B cell (primary cell): ENCODE measurements around the gene LHX2. TPM values are rescaled to one million over a fixed set of nuclear protein-coding genes. Genes with fewer than 3 reads are reported as not detected.

ENCODE experiments used
- ATAC-seq: fragments of 200-7000 bp; cut with Tn5 transposase; one replicate; pipeline ENCODE4 v1.10.0; 2021; ENCODE audit warnings: low read depth, mild to moderate bottlenecking, moderate number of reproducible peaks, moderate library complexity
- CTCF ChIA-PET: fragments of 350-600 bp; sonication (Branson Sonifier 250); formaldehyde crosslinking; loops from one replicate; lab custom pipeline; 2021; ENCODE audit warnings: antibody characterized with exemption, inconsistent platforms; lab: Charles Lee
- POLR2A ChIA-PET: fragments of 350-600 bp; sonication (Branson Sonifier 250); formaldehyde crosslinking; loops from one replicate; lab custom pipeline; 2021; ENCODE audit warnings: antibody characterized with exemption; lab: Charles Lee
- DNase-seq: peaks from one replicate; pipeline ENCODE4 v3.0.0; 2013
- H2AFZ ChIP-seq: 2 replicates; pipeline ENCODE4 v1.6.1; 2012; ENCODE audit warnings: mild to moderate bottlenecking, low read depth, low read length; ENCODE audit not compliant: insufficient read depth, poor library complexity, severe bottlenecking
- H3K27ac ChIP-seq, 2 donors: 1 replicate in 1 of 2; 2 replicates in 1 of 2; pipeline ENCODE4 v1.5.1; 2012 to 2013; ENCODE audit warnings: low read length in 2 of 2, mild to moderate bottlenecking in 2 of 2, moderate library complexity in 1 of 2
- H3K27me3 ChIP-seq, 4 experiments: fragments of 200-600 bp in 1 of 4; sonication (generic) in 1 of 4; replicated peaks in 1 of 4; 1 replicate in 2 of 4; 2 replicates in 2 of 4; pipeline versions ENCODE4 v1.6.1 to v1.7.0; 2013 to 2016; ENCODE audit warnings: low read length in 3 of 4, mild to moderate bottlenecking in 2 of 4, mixed read lengths in 1 of 4, moderate library complexity in 1 of 4; ENCODE audit not compliant: insufficient read depth in 4 of 4, control insufficient read depth in 3 of 4; ENCODE audit errors: control extremely low read depth in 1 of 4
- H3K36me3 ChIP-seq, 2 experiments: replicated peaks in 1 of 2; 1 replicate in 1 of 2; 2 replicates in 1 of 2; pipeline versions ENCODE4 v1.6.1 to v1.7.1; 2013; ENCODE audit warnings: low read length in 1 of 2; ENCODE audit not compliant: insufficient read depth in 2 of 2, control insufficient read depth in 1 of 2; ENCODE audit errors: control extremely low read depth in 1 of 2, extremely low read depth in 1 of 2
- H3K4me1 ChIP-seq, 2 donors: fragments of 200-600 bp in 1 of 2; sonication (generic) in 1 of 2; 1 replicate in 1 of 2; 2 replicates in 1 of 2; pipeline versions ENCODE4 v1.5.1 to v1.6.1; 2013 to 2017; ENCODE audit warnings: low read length in 2 of 2; ENCODE audit not compliant: control insufficient read depth in 2 of 2, insufficient read depth in 2 of 2
- H3K4me2 ChIP-seq: replicated peaks from 2 replicates; pipeline ENCODE3; 2012; ENCODE audit warnings: mild to moderate bottlenecking, low read depth, low read length; ENCODE audit not compliant: poor library complexity, severe bottlenecking
- H3K4me3 ChIP-seq, 5 experiments: fragments of 200-600 bp in 1 of 5; sonication (generic) in 1 of 5; 1 replicate in 3 of 5; 2 replicates in 2 of 5; pipeline versions ENCODE4 v1.5.1 to v1.7.0; 2011 to 2016; ENCODE audit warnings: low read length in 4 of 5, mild to moderate bottlenecking in 4 of 5, low read depth in 2 of 5, control low read depth in 1 of 5, moderate library complexity in 1 of 5; ENCODE audit not compliant: insufficient read depth in 1 of 5; ENCODE audit errors: control extremely low read depth in 1 of 5, extremely low read depth in 1 of 5
- H3K79me2 ChIP-seq: fragments of 200-600 bp; sonication (generic); one replicate; pipeline ENCODE4 v1.6.0; 2016; ENCODE audit warnings: low read length; ENCODE audit not compliant: control insufficient read depth, insufficient read depth
- H3K9ac ChIP-seq: fragments of 200-600 bp; sonication (generic); 2 replicates; pipeline ENCODE4 v1.6.1; 2017; ENCODE audit warnings: mild to moderate bottlenecking, low read length, moderate library complexity
- H3K9me3 ChIP-seq, 3 donors: one replicate each; pipeline versions ENCODE4 v1.6.1 to v1.7.1; 2013; ENCODE audit warnings: low read length in 2 of 3; ENCODE audit not compliant: control insufficient read depth in 2 of 3, insufficient read depth in 1 of 3; ENCODE audit errors: control extremely low read depth in 1 of 3
- H4K20me1 ChIP-seq: 2 replicates; pipeline ENCODE4 v1.6.0; 2012; ENCODE audit warnings: mild to moderate bottlenecking, low read length; ENCODE audit not compliant: insufficient read depth, control insufficient read depth, poor library complexity, severe bottlenecking
- H3K27ac Mint-ChIP-seq: one replicate; pipeline ENCODE4 v1.8.0; 2021; ENCODE audit warnings: mixed read lengths
- H3K27me3 Mint-ChIP-seq: one replicate; pipeline ENCODE4 v1.8.0; 2021; ENCODE audit warnings: mixed read lengths
- H3K4me1 Mint-ChIP-seq: one replicate; pipeline ENCODE4 v1.8.0; 2021; ENCODE audit warnings: mixed read lengths
- H3K4me3 Mint-ChIP-seq: one replicate; pipeline ENCODE4 v1.8.0; 2021; ENCODE audit warnings: mixed read lengths
- H3K9me3 Mint-ChIP-seq: one replicate; pipeline ENCODE4 v1.8.0; 2022; ENCODE audit warnings: mixed read lengths; ENCODE audit not compliant: insufficient read depth
- EZH2 ChIP-seq: IDR thresholded peaks from 2 replicates; pipeline ENCODE4 v1.6.1; 2012; ENCODE audit warnings: borderline replicate concordance, low read depth, mild to moderate bottlenecking, moderate library complexity, low read length; ENCODE audit not compliant: insufficient read depth, poor library complexity, severe bottlenecking
- WGBS: methylation state at CpG from one replicate; pipeline ENCODE4 v1.1.5; 2013; ENCODE audit warnings: missing lambda C conversion rate; ENCODE audit not compliant: insufficient coverage; 5-methylcytosine and 5-hydroxymethylcytosine counted together
- intact Hi-C: fragments of 100-400 bp; cut with micrococcal nuclease; formaldehyde crosslinking; loops from one replicate; pipeline ENCODE4 v1.10.0; 2022
- polyA plus RNA-seq: library from polyadenylated mRNA; depleted of rRNA; stranded (reverse); fragments of >200 nt; gene quantifications from 2 replicates; pipeline ENCODE4 v1.2.3, GENCODE V29; 2012
- total RNA-seq, 2 donors: library from RNA; stranded (reverse); fragments of 120-200 nt in 1 of 2; gene quantifications; 1 replicate in 1 of 2; 2 replicates in 1 of 2; pipeline versions ENCODE4 v1.2.3 to v1.2.4, GENCODE V29; 2013 to 2022
- TF ChIP-seq, protein P1 (sequence below): fragments of 200-600 bp; IDR thresholded peaks from one replicate; pipeline ENCODE4 v1.8.0; 2022; ENCODE audit warnings: antibody characterized with exemption, mild to moderate bottlenecking

Gene LHX2
- total and polyA plus RNA-seq, 2 donors (not counting 1 experiment from before 2014, with no cell fraction given) = 0.66 TPM; not detected in 1

DNA sequence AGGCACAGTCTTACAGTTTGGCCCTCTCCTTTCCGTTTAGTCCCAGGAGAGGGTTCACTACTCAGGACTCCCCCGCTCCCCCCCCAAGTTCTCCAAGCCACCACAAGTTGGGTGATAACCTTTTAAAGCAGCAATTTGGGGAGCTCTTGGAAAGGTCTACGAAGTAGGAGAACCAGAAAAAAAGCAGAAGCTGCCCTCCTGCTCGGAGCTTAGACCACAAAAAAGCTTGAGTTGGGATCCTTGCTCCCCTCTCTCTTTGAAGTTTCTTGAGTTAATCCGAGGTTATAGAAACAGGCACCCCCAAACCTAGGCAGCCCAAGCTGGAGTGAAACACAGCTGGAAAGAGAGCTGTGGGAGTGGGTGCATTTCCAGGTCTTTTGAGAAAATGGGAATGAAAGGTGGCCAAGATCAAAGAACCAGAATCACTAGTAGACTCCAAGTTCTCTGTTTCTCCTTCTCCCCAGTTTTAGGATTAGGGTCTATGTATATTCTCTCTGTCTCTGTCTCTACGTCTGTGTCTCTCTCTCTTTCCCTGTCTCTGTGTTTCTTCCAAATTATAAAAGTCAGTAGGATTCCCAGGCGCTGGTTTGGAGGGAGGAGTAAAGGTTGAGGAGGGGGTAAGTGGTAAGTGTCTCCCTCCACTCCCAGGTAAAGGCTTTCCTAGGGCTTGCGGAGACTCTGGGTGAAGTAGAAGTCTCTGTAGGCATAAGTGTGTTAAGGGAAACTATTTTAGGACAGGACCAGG is 2.8 kb downstream of the LHX2 start:
- ChIA-PET POLR2A (interaction anchor here (0.7 kb wide), 1 partner anchor 245 kb away, joined by 8 read pairs; no protein-coding TSS in a partner anchor), CTCF (interaction anchor here (1.0 to 1.4 kb wide), 2 partner anchors 11 to 24 kb away, joined by 3 to 5 read pairs; no protein-coding TSS in a partner anchor)
- peaks cover 0 to 96% (median 80%) of the 10 kb centered on the region in 4 experiments for H3K27me3 ChIP-seq
- TF ChIP-seq, protein P1, sequence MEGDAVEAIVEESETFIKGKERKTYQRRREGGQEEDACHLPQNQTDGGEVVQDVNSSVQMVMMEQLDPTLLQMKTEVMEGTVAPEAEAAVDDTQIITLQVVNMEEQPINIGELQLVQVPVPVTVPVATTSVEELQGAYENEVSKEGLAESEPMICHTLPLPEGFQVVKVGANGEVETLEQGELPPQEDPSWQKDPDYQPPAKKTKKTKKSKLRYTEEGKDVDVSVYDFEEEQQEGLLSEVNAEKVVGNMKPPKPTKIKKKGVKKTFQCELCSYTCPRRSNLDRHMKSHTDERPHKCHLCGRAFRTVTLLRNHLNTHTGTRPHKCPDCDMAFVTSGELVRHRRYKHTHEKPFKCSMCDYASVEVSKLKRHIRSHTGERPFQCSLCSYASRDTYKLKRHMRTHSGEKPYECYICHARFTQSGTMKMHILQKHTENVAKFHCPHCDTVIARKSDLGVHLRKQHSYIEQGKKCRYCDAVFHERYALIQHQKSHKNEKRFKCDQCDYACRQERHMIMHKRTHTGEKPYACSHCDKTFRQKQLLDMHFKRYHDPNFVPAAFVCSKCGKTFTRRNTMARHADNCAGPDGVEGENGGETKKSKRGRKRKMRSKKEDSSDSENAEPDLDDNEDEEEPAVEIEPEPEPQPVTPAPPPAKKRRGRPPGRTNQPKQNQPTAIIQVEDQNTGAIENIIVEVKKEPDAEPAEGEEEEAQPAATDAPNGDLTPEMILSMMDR = no peak
- peak; percentile 15 for TF ChIP-seq EZH2
- H4K20me1 ChIP-seq = no peaks in the 10 kb centered on the region
- H3K9me3 ChIP-seq = peaks cover 4 to 87% (median 19%) of the 10 kb centered on the region in 3 donors
- Mint-ChIP-seq H3K4me1 (peaks cover 48% of the 10 kb centered on the region), H3K9me3 (no peaks in the 10 kb centered on the region), H3K27ac (peak overlapping the region; percentile 41), H3K27me3 (peaks cover 54% of the 10 kb centered on the region), H3K4me3 (peak overlapping the region; percentile 21)
- no peak overlapping the region for H3K9ac ChIP-seq
- 5% methylated on average over 2 of the region's 8 CpGs for WGBS
- peaks cover 73 to 92% of the 10 kb centered on the region in 2 donors for H3K4me1 ChIP-seq
- no peak overlapping the region for H3K4me2 ChIP-seq
- H3K79me2 ChIP-seq = no peaks in the 10 kb centered on the region
- no peak overlapping the region for H3K4me3 ChIP-seq
- no peaks in the 10 kb centered on the region for H3K36me3 ChIP-seq
- DNase-seq (no peak), ATAC-seq (no peak)
- no peak overlapping the region for H3K27ac ChIP-seq
- H2AFZ ChIP-seq = no peak overlapping the region
- intact Hi-C loops = no loop called here
